ENCODE data around the gene HEXD.
A peak's percentile ranks its signal among the peaks of the same experiment; 100 is the strongest.

The HEXD gene

DNA sequence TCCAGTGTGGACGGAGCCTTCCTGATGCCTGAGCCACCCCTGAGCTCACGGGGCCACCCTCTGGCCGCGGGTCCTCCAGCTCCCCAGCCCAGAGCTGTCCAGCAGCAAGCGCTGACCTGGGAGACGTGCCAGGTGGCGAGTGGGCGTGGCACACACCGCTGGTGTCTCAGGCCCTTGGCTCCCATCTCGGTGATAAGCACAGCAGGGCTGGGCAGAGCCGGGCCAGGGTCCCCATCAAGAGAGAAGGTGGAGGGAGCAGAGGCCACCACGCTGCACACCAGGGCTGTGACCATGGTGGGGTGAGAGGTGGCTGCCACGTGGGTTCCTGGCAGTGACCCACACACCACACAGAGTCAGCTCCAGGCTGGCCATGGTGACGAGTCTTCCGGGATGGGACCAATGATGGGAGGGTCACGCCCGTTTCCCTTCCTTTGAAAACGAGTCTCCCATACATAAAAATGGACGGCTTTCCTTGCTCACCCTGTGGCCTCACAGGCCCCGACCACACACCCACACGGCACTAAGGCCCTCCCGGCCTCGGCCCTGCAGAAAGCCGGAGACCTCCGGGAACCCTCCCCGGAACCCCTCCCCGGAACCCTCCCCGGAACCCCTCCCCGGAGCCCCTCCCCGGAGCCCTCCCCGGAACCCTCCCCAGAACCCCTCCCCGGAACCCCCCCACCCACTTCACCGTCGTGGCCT lies 29.8 kb upstream of the HEXD start:
- Mint-ChIP-seq H3K4me3 (no peak overlapping the region), H3K27ac (no peak overlapping the region), H3K4me1 (peaks cover 9% of the 10 kb centered on the region), H3K36me3 (no peaks in the 10 kb centered on the region), H3K9me3 (no peaks in the 10 kb centered on the region)
- DNase-seq (ENCODE audit: low spot score in 2 of 2), result no peak
- no peak for ATAC-seq

DNA sequence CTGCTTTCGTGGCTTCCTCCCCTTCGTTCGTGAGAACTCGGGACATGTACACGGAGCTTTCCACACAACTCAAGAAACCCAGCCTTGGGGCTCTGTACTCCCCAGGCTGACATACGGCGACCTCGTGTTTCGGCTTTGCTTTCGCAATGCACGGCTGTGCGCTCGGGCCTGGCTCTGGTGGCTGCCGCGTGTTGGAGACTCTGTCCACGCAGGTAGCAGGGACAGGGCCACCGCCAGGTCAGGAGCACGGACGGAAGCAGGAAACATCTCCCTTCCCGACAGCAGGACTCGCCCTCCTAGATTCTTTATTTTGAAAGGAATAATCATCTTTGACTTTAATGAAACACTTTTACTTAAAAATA lies 29.2 kb upstream of the HEXD start:
- Mint-ChIP-seq H3K4me3 (no peak overlapping the region), H3K36me3 (no peaks in the 10 kb centered on the region), H3K4me1 (peaks cover 9% of the 10 kb centered on the region), H3K9me3 (no peaks in the 10 kb centered on the region), H3K27ac (no peak overlapping the region)
- ATAC-seq (no peak), DNase-seq (ENCODE audit: low spot score in 2 of 2) (no peak)

DNA sequence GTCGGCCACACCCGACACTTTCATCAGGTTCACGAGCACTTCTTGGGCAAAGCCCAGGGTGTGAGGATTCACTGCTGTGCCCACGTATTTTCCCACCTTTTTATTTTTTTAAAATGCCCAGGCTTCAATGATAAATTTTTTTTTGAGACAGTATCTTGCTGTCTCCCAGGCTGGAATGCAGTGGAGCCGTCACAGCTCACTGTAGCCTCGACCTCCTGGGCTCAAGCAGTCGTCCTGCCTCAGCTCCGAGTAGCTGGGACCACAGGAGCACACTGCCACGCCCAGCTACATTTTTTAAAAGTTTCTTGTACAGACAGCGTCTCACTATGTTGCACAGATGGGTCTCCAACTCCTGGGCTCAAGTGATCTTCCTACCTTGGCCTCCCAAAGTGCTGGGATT lies 28.8 kb upstream of the HEXD start:
- H3K36me3 Mint-ChIP-seq, result no peaks in the 10 kb centered on the region
- peaks cover 9% of the 10 kb centered on the region for H3K4me1 Mint-ChIP-seq
- no peak overlapping the region for H3K27ac Mint-ChIP-seq
- ATAC-seq (no peak), DNase-seq (ENCODE audit: low spot score in 2 of 2) (no peak)
- no peaks in the 10 kb centered on the region for H3K9me3 Mint-ChIP-seq
- H3K4me3 Mint-ChIP-seq, result no peak overlapping the region

DNA sequence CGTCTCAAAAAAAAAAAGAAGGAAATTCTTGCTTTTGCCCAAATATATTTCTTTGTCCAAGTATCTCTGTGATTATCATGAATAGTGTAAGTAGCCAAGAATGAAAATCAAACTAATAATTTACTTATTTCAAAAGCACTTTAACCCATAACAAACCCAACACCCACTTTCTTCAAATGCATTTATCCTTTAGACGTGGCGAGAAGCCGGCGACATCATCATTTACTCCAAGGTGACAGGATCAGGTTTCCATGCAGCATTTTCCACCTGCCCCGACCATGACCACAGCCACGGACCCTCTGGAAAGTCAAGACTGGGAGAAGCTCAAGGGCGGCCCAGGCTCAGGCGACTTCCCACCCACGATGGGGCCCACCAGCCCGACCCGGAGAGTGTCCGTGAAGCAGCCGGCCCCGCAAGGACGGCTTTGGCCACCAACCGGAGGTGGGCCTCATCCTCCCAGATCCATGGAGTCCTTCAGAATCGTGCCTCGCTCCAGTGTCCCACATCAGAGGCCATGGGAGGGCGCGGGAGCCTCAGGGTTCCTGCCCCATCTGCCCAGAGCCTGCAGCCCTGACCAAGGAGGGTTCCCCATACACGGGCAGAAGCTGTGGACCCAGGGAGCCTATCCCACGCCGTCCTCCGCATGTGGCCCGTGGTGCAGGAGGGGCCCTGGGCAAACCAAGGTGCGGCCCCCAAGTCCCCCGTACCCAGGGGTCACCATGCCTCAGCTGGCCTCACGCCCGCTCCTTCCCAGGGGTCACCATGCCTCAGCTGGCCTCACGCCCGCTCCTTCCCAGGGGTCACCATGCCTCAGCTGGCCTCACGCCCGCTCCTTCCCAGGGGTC lies 27.9 kb upstream of the HEXD start:
- H3K9me3 Mint-ChIP-seq, result no peaks in the 10 kb centered on the region
- H3K4me1 Mint-ChIP-seq, result peaks cover 9% of the 10 kb centered on the region
- no peak for ATAC-seq
- H3K4me3 Mint-ChIP-seq, result no peak overlapping the region
- H3K36me3 Mint-ChIP-seq, result peaks cover 6% of the 10 kb centered on the region
- no peak overlapping the region for H3K27ac Mint-ChIP-seq
- no peak for DNase-seq (ENCODE audit: low spot score in 2 of 2)

DNA sequence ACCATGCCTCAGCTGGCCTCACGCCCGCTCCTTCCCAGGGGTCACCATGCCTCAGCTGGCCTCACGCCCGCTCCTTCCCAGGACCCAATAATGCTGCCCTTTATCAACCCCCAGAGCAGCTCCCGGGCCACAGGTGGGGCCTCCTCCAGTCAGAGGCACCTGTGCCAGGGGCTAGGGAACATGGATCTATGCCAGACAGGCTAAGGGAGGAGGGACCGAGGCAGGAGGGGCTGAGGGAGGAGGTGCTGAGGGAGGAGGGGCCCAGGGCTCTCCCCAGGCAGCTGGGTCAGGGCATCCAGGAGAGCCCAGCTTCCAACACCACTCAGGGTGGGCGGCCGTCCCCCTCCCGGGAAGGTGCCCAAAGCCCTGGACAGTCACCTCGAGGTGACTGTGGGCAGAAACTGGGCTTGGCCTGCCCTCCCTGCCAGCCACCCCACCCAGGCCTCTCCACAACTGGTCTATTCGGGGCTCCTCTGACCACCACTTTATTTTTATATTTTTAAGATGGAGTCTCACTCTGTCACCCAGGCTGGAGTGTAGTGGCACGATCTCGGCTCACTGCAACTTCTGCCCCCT lies 27.2 kb upstream of the HEXD start:
- Mint-ChIP-seq H3K27ac (no peak overlapping the region), H3K4me3 (no peak overlapping the region)
- ATAC-seq, result no peak

DNA sequence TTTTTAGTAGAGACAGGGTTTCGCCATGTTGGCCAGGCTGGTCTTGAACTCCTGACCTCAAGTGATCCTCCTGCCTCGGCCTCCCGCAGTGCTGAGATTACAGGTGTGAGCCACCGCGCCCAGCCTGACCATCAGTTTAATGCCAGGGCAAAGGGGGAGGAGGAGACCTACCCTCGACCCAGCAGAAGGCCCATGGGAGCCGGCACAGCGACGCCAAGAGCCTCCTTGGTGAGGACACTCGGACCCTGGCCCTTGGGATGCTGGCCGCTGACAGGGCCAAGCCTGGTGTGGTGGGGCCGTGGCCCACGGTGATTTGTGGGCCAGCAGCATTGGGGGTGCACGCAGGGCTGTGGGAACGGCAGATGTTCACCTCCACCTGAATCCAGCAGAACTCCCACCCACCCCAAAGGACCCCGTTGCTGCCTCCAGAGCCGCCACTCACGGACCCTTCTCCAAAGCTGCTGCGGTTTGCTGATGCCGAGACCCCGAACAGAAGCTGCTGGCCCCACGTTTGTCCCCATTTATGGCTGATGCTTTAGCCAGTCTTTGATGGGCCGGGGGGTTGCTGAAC lies 26.6 kb upstream of the HEXD start:
- Mint-ChIP-seq H3K36me3 (peaks cover 6% of the 10 kb centered on the region), H3K9me3 (no peaks in the 10 kb centered on the region), H3K4me1 (peaks cover 9% of the 10 kb centered on the region), H3K27ac (no peak overlapping the region), H3K4me3 (no peak overlapping the region)
- ATAC-seq (no peak), DNase-seq (ENCODE audit: low spot score in 2 of 2) (no peak)

More for the DNA sequence above, 27.2 kb upstream of the HEXD start:
- Mint-ChIP-seq H3K9me3 (no peaks in the 10 kb centered on the region), H3K36me3 (peaks cover 6% of the 10 kb centered on the region), H3K4me1 (peaks cover 9% of the 10 kb centered on the region)
- no peak for DNase-seq (ENCODE audit: low spot score in 2 of 2)

DNA sequence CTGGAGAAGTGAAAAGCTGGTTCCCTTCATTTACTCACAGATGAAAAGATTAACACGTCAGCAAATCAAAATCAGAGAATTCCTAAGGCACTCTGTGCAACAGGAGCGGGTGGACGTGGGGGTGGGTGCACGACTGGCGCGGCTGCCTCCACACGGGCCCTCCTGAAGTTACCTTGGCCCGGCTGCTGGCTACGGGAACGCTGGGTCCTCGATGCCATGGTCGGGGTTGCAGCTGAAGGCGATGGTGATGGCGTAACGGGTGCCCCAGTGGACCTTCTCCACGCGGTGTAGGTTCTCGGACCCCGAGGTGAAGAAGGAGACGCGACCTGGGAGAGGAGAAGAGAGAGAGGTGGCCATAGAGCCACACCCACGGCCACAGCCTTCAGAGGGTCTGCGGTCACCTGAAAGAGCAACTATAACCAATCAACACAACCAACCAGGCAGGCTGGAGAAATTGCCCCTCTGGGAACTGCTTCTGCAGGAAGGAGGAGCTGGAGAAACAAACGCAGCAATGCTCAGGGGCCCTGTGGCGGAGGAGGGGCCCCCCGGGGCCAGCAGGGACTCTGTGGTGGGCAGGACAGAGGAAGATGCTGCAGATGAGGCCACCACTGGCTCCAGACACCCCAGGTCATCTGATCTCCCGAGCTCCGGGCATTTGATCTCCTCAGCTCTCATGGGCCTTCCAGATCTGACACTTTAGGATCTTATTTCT lies 25.8 kb upstream of the HEXD start:
- Mint-ChIP-seq H3K4me1 (peaks cover 7% of the 10 kb centered on the region), H3K36me3 (peaks cover 6% of the 10 kb centered on the region), H3K27ac (no peak overlapping the region), H3K9me3 (no peaks in the 10 kb centered on the region), H3K4me3 (no peak overlapping the region)
- DNase-seq (ENCODE audit: low spot score in 2 of 2) (no peak), ATAC-seq (no peak)

DNA sequence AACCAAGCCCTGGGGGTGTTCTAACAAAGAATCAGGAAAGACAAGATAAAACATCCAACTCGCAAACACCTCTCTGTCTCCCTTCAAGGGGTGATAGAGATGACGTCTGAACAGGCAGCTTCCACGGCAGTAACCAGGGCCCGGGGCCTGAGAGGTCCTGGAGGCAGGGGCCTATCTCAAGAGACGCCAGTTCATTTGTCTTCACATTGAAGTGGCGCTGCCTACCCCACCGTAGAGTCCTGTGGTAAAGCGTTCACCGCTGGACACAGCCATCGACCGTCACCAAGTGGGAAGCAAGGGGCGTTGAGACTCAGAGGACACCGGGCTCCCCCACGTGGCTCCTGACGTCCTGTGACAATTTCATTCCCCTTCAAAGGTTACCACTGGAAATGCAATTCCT lies 25.2 kb upstream of the HEXD start:
- ATAC-seq, result no peak
- H3K4me1 Mint-ChIP-seq, result peaks cover 1% of the 10 kb centered on the region
- H3K9me3 Mint-ChIP-seq, result no peaks in the 10 kb centered on the region
- no peak for DNase-seq (ENCODE audit: low spot score in 2 of 2)
- no peak overlapping the region for H3K27ac Mint-ChIP-seq
- H3K36me3 Mint-ChIP-seq, result peaks cover 6% of the 10 kb centered on the region
- no peak overlapping the region for H3K4me3 Mint-ChIP-seq

DNA sequence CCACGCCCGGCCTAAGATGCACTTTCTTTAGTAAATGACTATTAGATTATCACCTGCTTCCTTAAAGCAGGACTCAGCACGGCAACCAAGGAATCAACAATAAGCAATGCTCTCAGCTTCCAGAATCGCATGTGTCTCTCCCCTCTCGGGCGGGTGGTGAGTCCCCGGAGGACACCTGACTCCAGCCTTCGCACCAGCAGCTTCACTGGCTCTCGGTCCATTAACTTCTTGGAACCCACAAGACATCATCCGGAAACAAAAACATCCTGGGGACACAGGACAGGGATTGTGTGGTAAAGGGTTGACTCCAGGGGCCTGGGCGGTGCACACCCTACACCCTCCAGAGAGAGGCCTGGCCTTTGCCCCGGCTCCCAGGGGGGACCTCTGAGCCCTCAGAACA lies 23.9 kb upstream of the HEXD start:
- Mint-ChIP-seq H3K27ac (no peak overlapping the region), H3K4me1 (no peaks in the 10 kb centered on the region), H3K9me3 (no peaks in the 10 kb centered on the region), H3K4me3 (no peak overlapping the region), H3K36me3 (peaks cover 6% of the 10 kb centered on the region)
- ATAC-seq (no peak), DNase-seq (ENCODE audit: low spot score in 2 of 2) (no peak)

DNA sequence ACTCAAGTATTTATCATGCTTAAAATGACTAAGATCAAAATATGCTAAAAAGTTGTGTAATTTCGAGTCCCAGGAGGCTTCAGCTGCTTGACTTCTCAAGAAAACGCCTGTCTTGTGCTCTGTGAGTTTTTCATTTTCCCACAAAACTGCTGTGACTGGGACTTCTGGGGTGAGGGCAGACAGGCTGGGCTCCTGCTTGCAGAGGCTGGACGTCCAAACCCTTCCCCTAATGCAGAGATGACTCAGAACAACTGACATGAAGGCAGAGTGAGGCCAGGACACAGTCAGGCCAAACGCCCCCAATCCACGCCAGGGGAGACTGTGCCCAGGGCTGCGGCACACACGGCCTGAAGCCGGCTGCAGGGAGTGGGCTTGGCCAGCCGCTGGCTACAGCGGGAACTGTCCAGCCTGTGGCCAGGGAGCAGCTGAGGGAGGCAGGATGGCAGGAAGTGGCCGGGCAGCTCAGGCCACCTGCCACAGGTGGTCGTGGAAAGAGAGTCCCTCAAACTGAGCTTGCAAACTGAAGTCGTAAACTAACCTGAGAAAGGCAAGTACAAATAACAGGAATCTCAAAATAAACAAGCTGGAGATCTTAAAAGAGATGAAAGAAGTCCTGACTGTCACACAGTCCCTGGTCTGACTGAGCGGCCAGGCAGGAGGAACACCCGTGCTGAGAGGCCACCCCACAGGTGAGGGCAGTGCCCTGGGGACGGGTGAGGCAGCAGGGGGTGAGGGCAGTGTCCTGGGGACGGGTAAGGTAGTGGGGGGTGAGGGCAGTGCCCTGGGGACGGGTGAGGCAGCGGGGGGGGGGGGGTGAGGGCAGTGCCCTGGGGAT lies 21.3 kb upstream of the HEXD start:
- ATAC-seq, result no peak
- Mint-ChIP-seq H3K27ac (no peak overlapping the region), H3K4me3 (no peak overlapping the region), H3K9me3 (no peaks in the 10 kb centered on the region), H3K4me1 (peaks cover 7% of the 10 kb centered on the region), H3K36me3 (peaks cover 6% of the 10 kb centered on the region)
- no peak for DNase-seq (ENCODE audit: low spot score in 2 of 2)

DNA sequence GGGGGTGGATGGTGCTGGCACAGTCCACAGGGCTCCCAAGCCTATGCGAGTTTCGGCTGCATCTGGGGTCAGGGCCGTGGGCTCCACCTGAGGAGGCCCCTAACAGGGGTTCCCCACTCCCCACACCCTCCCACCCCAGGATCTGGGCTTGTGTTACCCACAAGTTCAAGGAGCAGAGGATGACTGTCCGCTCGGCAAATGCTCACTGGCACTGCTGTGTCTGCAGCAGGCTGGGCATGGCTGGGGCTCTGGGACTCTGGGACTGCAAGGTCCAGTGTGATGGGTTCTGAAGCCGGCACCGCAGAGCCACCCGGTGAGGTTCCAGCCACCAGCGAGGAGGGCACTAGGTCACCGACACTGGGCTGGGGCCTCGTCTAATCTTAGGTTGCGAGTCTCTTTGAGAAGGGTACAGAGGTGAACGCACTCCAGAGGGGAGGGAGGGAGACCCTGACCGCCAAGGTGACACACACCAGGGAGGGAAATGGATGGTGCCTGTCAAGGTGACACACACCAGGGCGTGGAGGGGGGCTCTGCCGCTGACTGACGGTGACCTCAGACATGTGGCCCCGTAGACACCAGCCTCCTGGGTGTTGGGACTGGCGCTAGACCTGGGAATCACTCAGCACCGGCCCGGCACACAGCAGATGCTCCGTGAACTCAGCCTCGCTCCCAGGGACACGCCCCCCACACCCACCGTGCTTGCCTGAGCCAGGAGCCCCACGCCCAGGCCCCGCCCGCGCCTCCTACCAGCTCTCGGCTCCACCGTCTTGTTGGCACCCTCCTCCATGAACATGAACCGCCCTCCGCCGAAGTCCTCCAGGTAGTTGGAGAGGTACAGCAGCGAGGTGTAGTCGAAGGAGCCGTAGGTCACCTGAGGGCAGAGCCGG lies 20.5 kb upstream of the HEXD start:
- H3K4me3 Mint-ChIP-seq, result no peak overlapping the region
- DNase-seq (ENCODE audit: low spot score in 2 of 2) (no peak), ATAC-seq (no peak)
- no peak overlapping the region for H3K27ac Mint-ChIP-seq
- H3K4me1 Mint-ChIP-seq, result peaks cover 7% of the 10 kb centered on the region
- H3K36me3 Mint-ChIP-seq, result peaks cover 8% of the 10 kb centered on the region
- H3K9me3 Mint-ChIP-seq, result no peaks in the 10 kb centered on the region

DNA sequence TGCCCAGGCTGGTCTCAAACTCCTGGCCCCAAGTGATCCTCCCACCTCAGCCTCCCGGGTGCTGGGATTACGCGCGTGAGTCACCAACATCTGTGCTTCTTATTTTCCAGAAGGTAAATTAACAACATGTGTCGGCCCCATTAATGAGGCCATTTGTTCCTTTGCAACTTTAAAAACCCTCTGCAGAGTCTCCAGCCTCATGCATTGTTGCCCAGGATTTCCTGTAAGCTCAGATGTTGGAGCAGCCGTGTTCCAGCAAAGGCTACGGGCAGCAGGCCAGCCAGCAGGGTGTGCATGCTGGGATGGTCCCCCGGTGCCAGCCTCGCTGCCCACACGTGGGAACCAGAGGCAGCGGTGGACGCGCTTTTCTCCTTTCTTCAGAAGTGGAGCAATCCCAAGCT lies 19.1 kb upstream of the HEXD start:
- DNase-seq (ENCODE audit: low spot score in 2 of 2) (no peak), ATAC-seq (no peak)
- peaks cover 12% of the 10 kb centered on the region for H3K4me1 Mint-ChIP-seq
- no peaks in the 10 kb centered on the region for H3K9me3 Mint-ChIP-seq
- no peak overlapping the region for H3K27ac Mint-ChIP-seq
- H3K4me3 Mint-ChIP-seq, result no peak overlapping the region
- peaks cover 17% of the 10 kb centered on the region for H3K36me3 Mint-ChIP-seq

DNA sequence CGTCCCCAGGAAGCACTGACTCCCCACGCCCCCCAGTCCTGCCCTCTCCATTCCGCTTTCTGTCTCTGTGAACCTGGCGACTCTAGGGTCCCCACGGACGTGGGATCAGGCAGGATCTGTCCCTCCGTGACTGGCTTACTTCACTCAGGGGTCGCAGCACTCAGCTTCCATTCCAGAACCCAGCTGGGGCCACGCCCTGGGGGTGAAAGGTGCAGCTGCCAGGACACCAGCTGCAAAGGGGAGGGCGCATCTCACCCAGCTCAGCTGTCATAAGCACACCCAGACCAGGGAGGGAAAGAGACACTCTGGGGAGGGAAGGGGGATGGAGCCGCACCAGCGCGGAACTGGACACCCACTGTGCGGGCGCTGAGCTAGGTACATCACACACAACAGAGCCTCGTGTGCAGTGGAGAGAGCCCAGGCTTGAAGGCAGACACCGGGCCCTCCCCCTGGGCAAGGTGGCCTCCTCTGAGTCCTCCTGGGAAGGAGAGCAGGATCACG lies 18.5 kb upstream of the HEXD start:
- peaks cover 12% of the 10 kb centered on the region for H3K4me1 Mint-ChIP-seq
- no peak for DNase-seq (ENCODE audit: low spot score in 2 of 2)
- ATAC-seq, result no peak
- peaks cover 19% of the 10 kb centered on the region for H3K36me3 Mint-ChIP-seq
- H3K9me3 Mint-ChIP-seq, result no peaks in the 10 kb centered on the region
- no peak overlapping the region for H3K4me3 Mint-ChIP-seq
- no peak overlapping the region for H3K27ac Mint-ChIP-seq

DNA sequence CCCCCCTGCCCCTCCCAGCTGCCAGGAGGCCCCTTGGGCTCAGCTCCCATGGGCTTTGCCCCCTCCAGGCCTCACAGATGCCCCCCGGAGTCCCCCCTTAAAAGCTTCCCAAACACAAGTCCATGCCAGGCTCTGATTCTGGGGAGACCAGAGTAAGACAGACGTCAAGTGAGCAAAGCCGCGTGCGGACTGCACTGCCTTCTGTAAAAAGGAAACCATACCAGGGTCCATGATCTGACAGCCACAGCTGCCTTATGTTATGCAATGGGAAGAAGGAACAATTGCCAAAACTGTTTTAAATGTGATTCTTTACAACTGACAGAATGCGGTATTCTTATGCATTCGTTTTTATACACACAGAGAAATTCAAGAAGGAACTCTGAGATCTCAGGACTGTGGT lies 17.9 kb upstream of the HEXD start:
- Mint-ChIP-seq H3K36me3 (peaks cover 17% of the 10 kb centered on the region), H3K4me3 (peak overlapping the region; percentile 64), H3K27ac (no peak overlapping the region), H3K9me3 (no peaks in the 10 kb centered on the region), H3K4me1 (peaks cover 12% of the 10 kb centered on the region)
- ATAC-seq (no peak), DNase-seq (ENCODE audit: low spot score in 2 of 2) (no peak)
